ENCODE results near the gene SMCO4.
"Not testable (repeated sequence)": the region's sequence is repeated elsewhere in the genome, so short reads cannot be mapped to it uniquely, and the experiment has no call there.

Gene SMCO4

DNA sequence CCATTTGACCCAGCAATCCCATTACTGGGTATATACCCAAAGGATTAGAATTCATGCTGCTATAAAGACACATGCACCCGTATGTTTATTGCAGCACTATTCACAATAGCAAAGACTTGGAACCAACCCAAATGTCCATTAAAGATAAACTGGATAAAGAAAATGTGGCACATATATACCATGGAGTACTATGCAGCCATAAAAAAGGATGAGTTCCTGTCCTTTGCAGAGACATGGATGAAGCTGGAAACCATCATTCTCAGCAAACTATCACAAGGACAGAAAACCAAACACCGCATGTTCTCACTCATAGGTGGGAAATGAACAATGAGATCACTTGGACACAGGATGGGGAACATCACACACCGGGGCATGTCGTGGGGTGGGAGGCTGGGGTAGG is 79.5 kb downstream of the SMCO4 start:
- H3K36me3 ChIP-seq (ENCODE audit: control insufficient read depth in 1 of 2, insufficient read depth in 2 of 2, low read length in 2 of 2); H3K27ac ChIP-seq (ENCODE audit: low read length); H3K4me1 ChIP-seq (ENCODE audit: control insufficient read depth in 1 of 2, insufficient read depth in 2 of 2, low read length in 2 of 2); H3K9me3 ChIP-seq (ENCODE audit: control insufficient read depth in 1 of 2, low read length in 2 of 2); H3K27me3 ChIP-seq (ENCODE audit: low read depth, low read length); H3K4me3 ChIP-seq (ENCODE audit: low read depth in 1 of 2, low read length in 2 of 2): not testable (repeated sequence)

DNA sequence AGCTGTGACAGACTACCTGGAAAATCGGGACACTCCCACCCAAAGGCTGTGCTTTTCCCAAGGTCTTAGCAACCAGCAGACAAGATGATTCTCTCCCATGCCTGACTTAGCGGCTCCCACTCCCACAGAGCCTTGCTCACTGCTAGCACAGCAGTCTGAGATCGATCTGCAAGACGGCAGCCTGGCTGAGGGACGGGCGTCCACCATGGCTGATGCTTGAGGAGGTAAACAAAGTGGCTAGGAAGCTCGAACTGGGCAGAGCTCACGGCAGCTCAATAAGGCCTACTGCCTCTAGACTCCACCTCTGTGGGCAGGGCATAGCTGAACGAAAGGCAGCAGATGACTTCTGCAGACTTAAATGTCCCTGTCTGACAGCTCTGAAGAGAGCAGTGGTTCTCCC is 84.9 kb downstream of the SMCO4 start:
- no peak overlapping the region for H3K27ac ChIP-seq (ENCODE audit: low read length)
- H3K4me1 ChIP-seq (ENCODE audit: control insufficient read depth in 1 of 2, insufficient read depth in 2 of 2, low read length in 2 of 2), result no peaks in the 10 kb centered on the region
- H3K27me3 ChIP-seq (ENCODE audit: low read depth, low read length), result no peaks in the 10 kb centered on the region
- no peak overlapping the region for H3K4me3 ChIP-seq (ENCODE audit: low read depth in 1 of 2, low read length in 2 of 2)
- H3K9me3 ChIP-seq (ENCODE audit: control insufficient read depth in 1 of 2, low read length in 2 of 2), result no peaks in the 10 kb centered on the region
- H3K36me3 ChIP-seq (ENCODE audit: control insufficient read depth in 1 of 2, insufficient read depth in 2 of 2, low read length in 2 of 2), result no peaks in the 10 kb centered on the region

DNA sequence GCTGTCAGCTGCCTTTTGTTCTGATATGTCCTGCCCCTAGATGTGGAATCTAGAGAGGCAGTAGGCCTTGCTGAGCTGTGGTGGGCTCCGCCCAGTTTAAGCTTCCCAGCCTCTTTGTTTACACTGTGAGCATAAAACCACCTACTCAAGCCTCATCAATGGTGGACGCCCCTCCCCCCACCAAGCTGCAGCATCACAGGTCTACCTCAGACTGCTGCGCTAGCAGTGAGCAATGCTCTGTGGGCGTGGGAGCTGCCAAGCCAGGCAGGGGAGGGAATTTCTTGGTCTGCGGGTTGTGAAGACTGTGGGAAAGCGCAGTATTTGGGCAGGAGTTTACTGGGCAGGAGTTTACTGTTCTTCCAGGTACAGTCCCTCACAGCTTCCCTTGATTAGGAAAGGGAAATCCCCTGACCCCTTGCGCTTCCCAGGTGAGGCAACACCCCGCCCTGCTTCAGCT is 98.5 kb downstream of the SMCO4 start:
- Histone ChIP-seq H3K27ac (ENCODE audit: low read length) (no peak overlapping the region), H3K4me1 (ENCODE audit: control insufficient read depth in 1 of 2, insufficient read depth in 2 of 2, low read length in 2 of 2) (no peaks in the 10 kb centered on the region), H3K27me3 (ENCODE audit: low read depth, low read length) (no peaks in the 10 kb centered on the region), H3K9me3 (ENCODE audit: control insufficient read depth in 1 of 2, low read length in 2 of 2) (no peaks in the 10 kb centered on the region), H3K36me3 (ENCODE audit: control insufficient read depth in 1 of 2, insufficient read depth in 2 of 2, low read length in 2 of 2) (no peaks in the 10 kb centered on the region), H3K4me3 (ENCODE audit: low read depth in 1 of 2, low read length in 2 of 2) (no peak overlapping the region)

DNA sequence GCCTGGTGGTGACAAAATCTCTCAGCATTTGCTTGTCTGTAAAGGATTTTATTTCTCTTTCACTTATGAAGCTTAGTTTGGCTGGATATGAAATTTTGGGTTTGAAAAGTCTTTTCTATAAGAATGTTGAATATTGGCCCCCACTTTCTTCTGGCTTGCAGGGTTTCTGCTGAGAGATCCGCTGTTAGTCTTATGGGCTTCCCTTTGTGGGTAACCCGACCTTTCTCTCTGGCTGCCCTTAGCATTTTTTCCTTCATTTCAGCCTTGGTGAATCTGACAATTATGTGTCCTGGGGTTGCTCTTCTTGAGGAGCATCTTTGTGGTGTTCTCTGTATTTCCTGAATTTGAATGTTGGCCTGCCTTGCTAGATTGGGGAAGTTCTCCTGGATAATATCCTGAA is 100.0 kb downstream of the SMCO4 start:
- not testable (repeated sequence) for H3K4me3 ChIP-seq (ENCODE audit: low read depth in 1 of 2, low read length in 2 of 2); H3K27ac ChIP-seq (ENCODE audit: low read length); H3K4me1 ChIP-seq (ENCODE audit: control insufficient read depth in 1 of 2, insufficient read depth in 2 of 2, low read length in 2 of 2); H3K27me3 ChIP-seq (ENCODE audit: low read depth, low read length); H3K9me3 ChIP-seq (ENCODE audit: control insufficient read depth in 1 of 2, low read length in 2 of 2); H3K36me3 ChIP-seq (ENCODE audit: control insufficient read depth in 1 of 2, insufficient read depth in 2 of 2, low read length in 2 of 2)

DNA sequence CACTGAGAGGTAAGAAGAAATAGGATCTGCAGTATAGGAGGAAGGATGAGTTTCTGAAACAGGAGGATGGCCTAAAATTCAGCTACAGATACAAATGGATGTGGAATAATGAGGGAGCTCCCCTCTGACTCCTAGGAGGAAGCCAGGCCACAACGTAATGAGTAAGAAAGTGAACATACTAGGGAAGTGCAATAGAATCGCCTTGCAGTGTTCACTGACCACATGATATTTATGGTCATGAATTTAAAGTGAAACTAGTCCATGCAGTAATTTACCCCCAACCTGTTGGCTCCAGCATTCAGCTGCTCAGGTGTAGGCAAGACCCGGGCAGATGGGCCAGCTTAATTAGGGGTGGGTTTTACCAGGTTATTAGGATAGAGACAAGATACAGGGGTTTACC is 110.9 kb downstream of the SMCO4 start:
- Histone ChIP-seq H3K27ac (ENCODE audit: low read length) (no peak overlapping the region), H3K36me3 (ENCODE audit: control insufficient read depth in 1 of 2, insufficient read depth in 2 of 2, low read length in 2 of 2) (no peaks in the 10 kb centered on the region), H3K4me1 (ENCODE audit: control insufficient read depth in 1 of 2, insufficient read depth in 2 of 2, low read length in 2 of 2) (no peaks in the 10 kb centered on the region), H3K27me3 (ENCODE audit: low read depth, low read length) (no peaks in the 10 kb centered on the region), H3K4me3 (ENCODE audit: low read depth in 1 of 2, low read length in 2 of 2) (no peak overlapping the region), H3K9me3 (ENCODE audit: control insufficient read depth in 1 of 2, low read length in 2 of 2) (no peaks in the 10 kb centered on the region)

Measured in muscle layer of duodenum (tissue), 2 donors.